Measurements from ENCODE around the gene PDXK. TPM values are rescaled to one million over a fixed set of nuclear protein-coding genes. Genes with fewer than 3 reads are reported as not detected.

PDXK gene
- total and polyA plus RNA-seq, 2 of the 13 experiments (the other 11 are each of a cell fraction or from before 2014, with no cell fraction given), result 114 to 184 TPM

DNA sequence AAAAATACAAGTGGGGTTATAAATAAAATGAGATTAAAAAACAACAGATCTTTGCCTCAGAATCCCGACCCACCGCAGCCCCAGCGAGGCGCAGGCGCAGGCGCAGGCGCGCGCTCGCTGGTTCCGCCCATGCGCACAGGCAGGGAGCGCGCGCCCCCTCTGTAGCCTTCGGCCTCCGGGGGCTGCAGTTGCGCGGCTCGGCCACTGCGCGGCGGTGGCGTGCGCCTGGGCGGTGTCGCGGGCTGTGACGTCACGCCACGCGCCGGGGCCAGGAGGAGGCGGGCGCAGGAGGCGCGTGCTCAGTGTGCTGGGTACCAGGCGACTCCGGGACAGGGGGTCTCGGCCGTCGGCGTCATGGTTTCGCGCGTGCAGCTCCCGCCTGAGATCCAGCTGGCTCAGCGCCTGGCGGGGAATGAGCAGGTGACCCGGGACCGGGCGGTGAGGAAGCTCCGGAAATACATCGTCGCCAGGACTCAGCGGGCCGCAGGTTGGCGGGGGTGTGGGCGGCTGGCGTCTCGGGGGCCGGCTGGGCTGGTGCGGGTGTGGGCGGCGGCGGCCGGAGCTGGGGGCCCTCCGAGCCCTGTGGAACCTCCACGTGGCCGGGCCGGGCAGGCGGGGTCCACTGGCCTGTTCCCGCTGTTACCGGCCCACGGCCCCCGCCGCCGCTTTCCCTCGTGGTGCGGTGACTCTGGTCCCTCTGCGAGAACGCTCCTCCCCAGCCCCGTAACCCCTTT is 70.5 kb downstream of the PDXK start, which contains the start of gene RRP1 (continued):
- TF ChIP-seq ZNF567 (CRISPR knock-in tag; IDR thresholded peaks at IDR 0.05; ENCODE audit: borderline replicate concordance), result peak; percentile 81; the same call in 1 of the 2 replicates
- TF ChIP-seq, protein P1, sequence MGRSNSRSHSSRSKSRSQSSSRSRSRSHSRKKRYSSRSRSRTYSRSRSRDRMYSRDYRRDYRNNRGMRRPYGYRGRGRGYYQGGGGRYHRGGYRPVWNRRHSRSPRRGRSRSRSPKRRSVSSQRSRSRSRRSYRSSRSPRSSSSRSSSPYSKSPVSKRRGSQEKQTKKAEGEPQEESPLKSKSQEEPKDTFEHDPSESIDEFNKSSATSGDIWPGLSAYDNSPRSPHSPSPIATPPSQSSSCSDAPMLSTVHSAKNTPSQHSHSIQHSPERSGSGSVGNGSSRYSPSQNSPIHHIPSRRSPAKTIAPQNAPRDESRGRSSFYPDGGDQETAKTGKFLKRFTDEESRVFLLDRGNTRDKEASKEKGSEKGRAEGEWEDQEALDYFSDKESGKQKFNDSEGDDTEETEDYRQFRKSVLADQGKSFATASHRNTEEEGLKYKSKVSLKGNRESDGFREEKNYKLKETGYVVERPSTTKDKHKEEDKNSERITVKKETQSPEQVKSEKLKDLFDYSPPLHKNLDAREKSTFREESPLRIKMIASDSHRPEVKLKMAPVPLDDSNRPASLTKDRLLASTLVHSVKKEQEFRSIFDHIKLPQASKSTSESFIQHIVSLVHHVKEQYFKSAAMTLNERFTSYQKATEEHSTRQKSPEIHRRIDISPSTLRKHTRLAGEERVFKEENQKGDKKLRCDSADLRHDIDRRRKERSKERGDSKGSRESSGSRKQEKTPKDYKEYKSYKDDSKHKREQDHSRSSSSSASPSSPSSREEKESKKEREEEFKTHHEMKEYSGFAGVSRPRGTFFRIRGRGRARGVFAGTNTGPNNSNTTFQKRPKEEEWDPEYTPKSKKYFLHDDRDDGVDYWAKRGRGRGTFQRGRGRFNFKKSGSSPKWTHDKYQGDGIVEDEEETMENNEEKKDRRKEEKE (IDR thresholded peaks at IDR 0.05), result no peak
- TF ChIP-seq, protein P2, sequence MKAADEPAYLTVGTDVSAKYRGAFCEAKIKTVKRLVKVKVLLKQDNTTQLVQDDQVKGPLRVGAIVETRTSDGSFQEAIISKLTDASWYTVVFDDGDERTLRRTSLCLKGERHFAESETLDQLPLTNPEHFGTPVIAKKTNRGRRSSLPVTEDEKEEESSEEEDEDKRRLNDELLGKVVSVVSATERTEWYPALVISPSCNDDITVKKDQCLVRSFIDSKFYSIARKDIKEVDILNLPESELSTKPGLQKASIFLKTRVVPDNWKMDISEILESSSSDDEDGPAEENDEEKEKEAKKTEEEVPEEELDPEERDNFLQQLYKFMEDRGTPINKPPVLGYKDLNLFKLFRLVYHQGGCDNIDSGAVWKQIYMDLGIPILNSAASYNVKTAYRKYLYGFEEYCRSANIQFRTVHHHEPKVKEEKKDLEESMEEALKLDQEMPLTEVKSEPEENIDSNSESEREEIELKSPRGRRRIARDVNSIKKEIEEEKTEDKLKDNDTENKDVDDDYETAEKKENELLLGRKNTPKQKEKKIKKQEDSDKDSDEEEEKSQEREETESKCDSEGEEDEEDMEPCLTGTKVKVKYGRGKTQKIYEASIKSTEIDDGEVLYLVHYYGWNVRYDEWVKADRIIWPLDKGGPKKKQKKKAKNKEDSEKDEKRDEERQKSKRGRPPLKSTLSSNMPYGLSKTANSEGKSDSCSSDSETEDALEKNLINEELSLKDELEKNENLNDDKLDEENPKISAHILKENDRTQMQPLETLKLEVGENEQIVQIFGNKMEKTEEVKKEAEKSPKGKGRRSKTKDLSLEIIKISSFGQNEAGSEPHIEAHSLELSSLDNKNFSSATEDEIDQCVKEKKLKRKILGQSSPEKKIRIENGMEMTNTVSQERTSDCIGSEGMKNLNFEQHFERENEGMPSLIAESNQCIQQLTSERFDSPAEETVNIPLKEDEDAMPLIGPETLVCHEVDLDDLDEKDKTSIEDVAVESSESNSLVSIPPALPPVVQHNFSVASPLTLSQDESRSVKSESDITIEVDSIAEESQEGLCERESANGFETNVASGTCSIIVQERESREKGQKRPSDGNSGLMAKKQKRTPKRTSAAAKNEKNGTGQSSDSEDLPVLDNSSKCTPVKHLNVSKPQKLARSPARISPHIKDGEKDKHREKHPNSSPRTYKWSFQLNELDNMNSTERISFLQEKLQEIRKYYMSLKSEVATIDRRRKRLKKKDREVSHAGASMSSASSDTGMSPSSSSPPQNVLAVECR (CRISPR knock-in tag; IDR thresholded peaks at IDR 0.05; ENCODE audit: borderline replicate concordance), result peak; percentile 97
- no peak; the same call in 1 of the 2 replicates for TF ChIP-seq MAZ (IDR thresholded peaks at IDR 0.05; ENCODE audit: borderline replicate concordance, low read depth, low read length)
- TF ChIP-seq MAZ (CRISPR knock-in tag; IDR thresholded peaks at IDR 0.05; ENCODE audit: low read depth), result peak; percentile 94
- TF ChIP-seq, protein P3, sequence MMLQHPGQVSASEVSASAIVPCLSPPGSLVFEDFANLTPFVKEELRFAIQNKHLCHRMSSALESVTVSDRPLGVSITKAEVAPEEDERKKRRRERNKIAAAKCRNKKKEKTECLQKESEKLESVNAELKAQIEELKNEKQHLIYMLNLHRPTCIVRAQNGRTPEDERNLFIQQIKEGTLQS (CRISPR knock-in tag; IDR thresholded peaks at IDR 0.05), result peak; percentile 60
- no peak for TF ChIP-seq MAF1 (CRISPR knock-in tag; IDR thresholded peaks at IDR 0.05; ENCODE audit: borderline replicate concordance)
- TF ChIP-seq ZNF749 (CRISPR knock-in tag; IDR thresholded peaks at IDR 0.05; ENCODE audit: borderline replicate concordance), result peak; percentile 91; the same call in 1 of the 2 replicates
- TF ChIP-seq ZNF512B (CRISPR knock-in tag; IDR thresholded peaks at IDR 0.05; ENCODE audit: borderline replicate concordance), result no peak
- TF ChIP-seq ZNF101 (CRISPR knock-in tag; IDR thresholded peaks at IDR 0.05; ENCODE audit: borderline replicate concordance, low read depth), result no peak
- peak; percentile 75 for TF ChIP-seq KMT2B (CRISPR knock-in tag; IDR thresholded peaks at IDR 0.05)
- no peak for TF ChIP-seq CENPX (CRISPR knock-in tag; IDR thresholded peaks at IDR 0.05)
- 0 out of 2 replicates have a peak, but pooled peaks have one; percentile 24 for TF ChIP-seq ZNF83 (CRISPR knock-in tag; IDR thresholded peaks at IDR 0.05; ENCODE audit: borderline replicate concordance)
- peak; percentile 76; the same call in 1 of the 2 replicates for TF ChIP-seq ARHGAP35 (CRISPR knock-in tag; IDR thresholded peaks at IDR 0.05; ENCODE audit: borderline replicate concordance)

Measured in HepG2 (cell line).